GM23338 (cell line): ENCODE measurements around the gene TSPOAP1. TPM values are rescaled to one million over a fixed set of nuclear protein-coding genes. Genes with fewer than 3 reads are reported as not detected.

Source experiments
- ATAC-seq: fragments of 200-7000 bp; cut with Tn5 transposase; 3 replicates; pipeline ENCODE4 v1.9.1; 2020
- DNase-seq: peaks from one replicate; pipeline ENCODE4 v3.0.0-alpha.2; 2015; ENCODE audit warnings: low spot score
- H2AFZ ChIP-seq: fragments of 200-600 bp; sonication (generic); 2 replicates; pipeline ENCODE4 v1.8.0; 2016; ENCODE audit warnings: antibody characterized with exemption, mild to moderate bottlenecking, moderate library complexity
- H3F3A ChIP-seq: fragments of 200-600 bp; sonication (generic); replicated peaks from 2 replicates; pipeline ENCODE4 v1.8.0; 2017; ENCODE audit warnings: antibody characterized with exemption, mixed run types, low read depth
- H3K27ac ChIP-seq: fragments of 200-600 bp; sonication (generic); 2 replicates; pipeline ENCODE4 v1.6.1; 2016; ENCODE audit warnings: low read depth
- H3K27me3 ChIP-seq: fragments of 200-600 bp; sonication (generic); 2 replicates; pipeline ENCODE4 v1.8.0; 2016; ENCODE audit warnings: mild to moderate bottlenecking, mixed run types, moderate library complexity; ENCODE audit not compliant: insufficient read depth
- H3K36me3 ChIP-seq: fragments of 200-600 bp; sonication (generic); 2 replicates; pipeline ENCODE4 v1.8.0; 2016; ENCODE audit warnings: mild to moderate bottlenecking; ENCODE audit not compliant: insufficient read depth
- H3K4me1 ChIP-seq: fragments of 200-600 bp; sonication (generic); 2 replicates; pipeline ENCODE4 v1.8.0; 2016; ENCODE audit warnings: mild to moderate bottlenecking, moderate library complexity; ENCODE audit not compliant: insufficient read depth
- H3K4me2 ChIP-seq: fragments of 200-600 bp; sonication (generic); 2 replicates; pipeline ENCODE4 v1.7.1; 2017; ENCODE audit warnings: mixed run types
- H3K4me3 ChIP-seq: fragments of 200-600 bp; sonication (generic); 2 replicates; pipeline ENCODE4 v1.6.1; 2016; ENCODE audit warnings: mixed run types
- H3K79me2 ChIP-seq: fragments of 200-600 bp; sonication (generic); replicated peaks from 2 replicates; pipeline ENCODE4 v1.8.0; 2017; ENCODE audit warnings: mild to moderate bottlenecking; ENCODE audit not compliant: insufficient read depth
- H3K9me2 ChIP-seq: fragments of 200-600 bp; sonication (generic); 2 replicates; pipeline ENCODE4 v1.8.0; 2017; ENCODE audit not compliant: insufficient read depth
- H4K20me1 ChIP-seq: fragments of 200-600 bp; sonication (generic); replicated peaks from 2 replicates; pipeline ENCODE4 v1.8.0; 2017; ENCODE audit warnings: mild to moderate bottlenecking; ENCODE audit not compliant: insufficient read depth
- H3K27ac Mint-ChIP-seq: 2 replicates; pipeline ENCODE4 v1.8.0; 2020; ENCODE audit warnings: inconsistent platforms, mild to moderate bottlenecking, moderate library complexity, mixed read lengths
- H3K27me3 Mint-ChIP-seq: 3 replicates; pipeline ENCODE4 v1.8.0; 2022; ENCODE audit warnings: low read depth, mild to moderate bottlenecking, moderate library complexity, mixed read lengths, inconsistent platforms; ENCODE audit not compliant: insufficient read depth, poor library complexity
- H3K36me3 Mint-ChIP-seq: 3 replicates; pipeline ENCODE4 v1.8.0; 2021; ENCODE audit warnings: low read depth, mild to moderate bottlenecking, inconsistent platforms, moderate library complexity, mixed read lengths
- H3K4me1 Mint-ChIP-seq: 3 replicates; pipeline ENCODE4 v1.8.0; 2020; ENCODE audit warnings: mild to moderate bottlenecking, inconsistent platforms, mixed read lengths
- H3K4me3 Mint-ChIP-seq: 3 replicates; pipeline ENCODE4 v1.8.0; 2021; ENCODE audit warnings: moderate library complexity, mild to moderate bottlenecking, inconsistent platforms, mixed read lengths
- H3K9me3 Mint-ChIP-seq: 3 replicates; pipeline ENCODE4 v1.8.0; 2020; ENCODE audit warnings: moderate library complexity, mild to moderate bottlenecking, inconsistent platforms, mixed read lengths
- CREB1 ChIP-seq: fragments of 250-450 bp; sonication (Bioruptor Pico); IDR thresholded peaks from 2 replicates; pipeline ENCODE4 v1.5.0; 2020; ENCODE audit warnings: low read depth, mild to moderate bottlenecking, moderate library complexity
- CTCF ChIP-seq, 2 experiments: fragments of 200-600 bp in 1 of 2; sonication (generic) in 1 of 2; conservative IDR thresholded peaks; 2 replicates each; pipeline versions ENCODE4 v1.5.1 to v1.6.1; 2016 to 2017; ENCODE audit warnings: antibody characterized with exemption in 2 of 2, low read depth in 2 of 2, mild to moderate bottlenecking in 2 of 2, moderate library complexity in 1 of 2
- ETS1 ChIP-seq: IDR thresholded peaks from 2 replicates; pipeline ENCODE4 v1.6.1; 2016; ENCODE audit warnings: antibody characterized with exemption
- EZH2 ChIP-seq: fragments of 200-600 bp; sonication (generic); IDR thresholded peaks from one replicate; pipeline ENCODE4 v1.8.0; 2017; ENCODE audit warnings: antibody characterized with exemption, mild to moderate bottlenecking, low read depth; ENCODE audit not compliant: unreplicated experiment
- EZH2phosphoT487 ChIP-seq: fragments of 200-600 bp; sonication (generic); IDR thresholded peaks from one replicate; pipeline ENCODE4 v1.8.1; 2018; ENCODE audit warnings: antibody characterized with exemption; ENCODE audit not compliant: unreplicated experiment
- JUNB ChIP-seq: IDR thresholded peaks from one replicate; pipeline ENCODE4 v1.6.1; 2016; ENCODE audit warnings: antibody characterized with exemption; ENCODE audit not compliant: unreplicated experiment
- NANOG ChIP-seq: IDR thresholded peaks from 2 replicates; pipeline ENCODE4 v1.6.1; 2016; ENCODE audit warnings: antibody characterized with exemption, borderline replicate concordance
- POLR2AphosphoS5 ChIP-seq: IDR thresholded peaks from 2 replicates; pipeline ENCODE4 v1.6.1; 2016; ENCODE audit warnings: antibody characterized with exemption, low read depth
- REST ChIP-seq: IDR thresholded peaks from one replicate; pipeline ENCODE4 v1.6.1; 2018; ENCODE audit warnings: antibody characterized with exemption; ENCODE audit not compliant: unreplicated experiment
- STAT1 ChIP-seq: IDR thresholded peaks from one replicate; pipeline ENCODE4 v1.6.1; 2016; ENCODE audit warnings: antibody characterized with exemption; ENCODE audit not compliant: unreplicated experiment
- ZNF114 ChIP-seq: fragments of 250-450 bp; sonication (Bioruptor Pico); IDR thresholded peaks from 2 replicates; pipeline ENCODE4 v1.5.0; 2020; ENCODE audit warnings: mild to moderate bottlenecking, moderate library complexity
- ZNF331 ChIP-seq: fragments of 250-450 bp; sonication (Bioruptor Pico); IDR thresholded peaks from 2 replicates; pipeline ENCODE4 v1.5.0; 2020; ENCODE audit warnings: low read depth, mild to moderate bottlenecking, moderate library complexity
- ZNF462 ChIP-seq: fragments of 250-450 bp; sonication (Bioruptor Pico); IDR thresholded peaks from 2 replicates; pipeline ENCODE4 v1.5.0; 2020; ENCODE audit warnings: mild to moderate bottlenecking, moderate library complexity
- polyA plus RNA-seq: library from polyadenylated mRNA; unstranded; fragments of >200 nt; fragmentation: Nextera tagmentation; extraction: Ambion mirVana; gene quantifications from 2 replicates; pipeline ENCODE4 v1.2.1, GENCODE V29; 2016
- total RNA-seq: library from RNA; depleted of rRNA; stranded (reverse); fragments of >200 nt; shearing (Covaris generic); gene quantifications from 2 replicates; pipeline ENCODE4 v1.2.3, GENCODE V29; 2014

Gene TSPOAP1
- total and polyA plus RNA-seq, 2 experiments from 2014 or later, result 7.3 to 11.8 TPM

- H4K20me1 ChIP-seq, result no peaks in the 10 kb centered on the region
- peaks cover 30% of the 10 kb centered on the region for H3K27me3 ChIP-seq
- Mint-ChIP-seq H3K36me3 (no peaks in the 10 kb centered on the region), H3K27ac (no peak overlapping the region), H3K4me1 (peaks cover 7% of the 10 kb centered on the region), H3K4me3 (no peak overlapping the region), H3K9me3 (no peaks in the 10 kb centered on the region), H3K27me3 (peaks cover 21% of the 10 kb centered on the region)
- ATAC-seq, result peak; percentile 14
- H3K4me2 ChIP-seq, result peak overlapping the region; percentile 16; the same call in 1 of the 2 replicates
- H3K79me2 ChIP-seq, result no peaks in the 10 kb centered on the region
- no peak for DNase-seq
- peaks cover under 1% of the 10 kb centered on the region; the same call in 1 of the 2 replicates for H3K4me1 ChIP-seq
- no peaks in the 10 kb centered on the region for H3F3A ChIP-seq
- peak overlapping the region; percentile 90 for H2AFZ ChIP-seq
- H3K4me3 ChIP-seq, result peak overlapping the region; percentile 25; the same call in 1 of the 2 replicates
- TF ChIP-seq EZH2phosphoT487, result no peak
- TF ChIP-seq JUNB, result no peak
- TF ChIP-seq CTCF (conservative IDR thresholded peaks at IDR 0.05; ENCODE audit: low read depth in 2 of 2), result no peak
- no peak for TF ChIP-seq ZNF462 (CRISPR knock-in tag)
- no peak for TF ChIP-seq REST
- no peak for TF ChIP-seq ZNF114 (CRISPR knock-in tag)
- no peak for TF ChIP-seq ZNF331
- no peak for TF ChIP-seq STAT1
- no peak for TF ChIP-seq NANOG
- no peak for TF ChIP-seq POLR2AphosphoS5
- no peak for TF ChIP-seq ETS1
- no peak for TF ChIP-seq CREB1
- TF ChIP-seq EZH2, result no peak
- no peak overlapping the region for H3K27ac ChIP-seq
- peaks cover 5% of the 10 kb centered on the region; the same call in 1 of the 2 replicates for H3K9me2 ChIP-seq
- H3K36me3 ChIP-seq, result no peaks in the 10 kb centered on the region
Observed at GRCh38 chr17:58278661-58279015, 50.0 kb downstream of the TSPOAP1 start.
